Jurkat, Clone E6-1 (cell line): ENCODE data around the gene PANK1.
"Not testable (repeated sequence)": the region's sequence is repeated elsewhere in the genome, so short reads cannot be mapped to it uniquely, and the experiment has no call there.

Source experiments
- DNase-seq: peaks from one replicate; pipeline ENCODE4 v3.0.0-alpha.2; 2011; ENCODE audit warnings: low read depth, low spot score
- H3K4me3 ChIP-seq: 2 replicates; pipeline ENCODE4 v1.5.1; 2011; ENCODE audit warnings: mild to moderate bottlenecking, low read length, control low read depth, moderate library complexity

PANK1 gene

DNA sequence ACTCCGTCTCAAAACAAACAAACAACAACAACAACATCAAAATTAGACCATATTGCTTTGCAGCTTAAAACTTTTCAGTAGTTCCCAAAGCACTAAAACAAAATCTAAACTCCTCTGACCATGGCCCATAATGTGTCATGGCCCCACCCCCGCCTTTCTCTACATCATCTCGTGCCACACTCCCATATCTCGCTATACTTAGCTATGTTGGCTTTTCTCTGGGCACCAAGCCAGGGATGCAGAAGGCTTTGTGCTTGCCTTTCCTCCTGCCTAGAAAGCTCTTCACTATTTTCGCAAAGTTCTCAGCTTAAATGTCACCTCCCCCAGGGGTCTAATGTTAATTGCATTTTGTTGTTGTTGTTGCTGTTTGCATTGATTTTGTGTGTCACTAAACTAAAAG is 94.5 kb downstream of the PANK1 start:
- no peak overlapping the region for H3K4me3 ChIP-seq
- DNase-seq = no peak

DNA sequence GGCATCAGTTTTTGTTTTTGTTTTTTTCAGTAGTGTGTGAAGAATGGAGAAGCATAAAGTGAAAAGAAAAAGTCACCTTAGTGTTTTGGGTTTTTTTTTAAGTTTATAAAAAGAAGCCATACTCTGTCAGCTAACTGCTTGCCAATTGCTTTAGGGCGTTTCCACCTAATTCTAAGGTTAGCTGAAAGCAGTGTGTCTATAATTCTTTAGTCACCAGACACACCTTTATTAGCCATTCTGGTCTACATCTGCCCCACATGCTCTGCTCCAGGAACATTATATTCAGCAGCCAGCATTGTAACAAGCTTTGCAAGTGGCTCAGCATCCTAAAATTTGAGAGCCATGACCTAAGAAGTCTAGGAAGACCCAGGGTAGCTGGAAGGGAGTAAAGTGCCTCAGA is 95.5 kb downstream of the PANK1 start:
- no peak overlapping the region for H3K4me3 ChIP-seq
- DNase-seq = no peak

DNA sequence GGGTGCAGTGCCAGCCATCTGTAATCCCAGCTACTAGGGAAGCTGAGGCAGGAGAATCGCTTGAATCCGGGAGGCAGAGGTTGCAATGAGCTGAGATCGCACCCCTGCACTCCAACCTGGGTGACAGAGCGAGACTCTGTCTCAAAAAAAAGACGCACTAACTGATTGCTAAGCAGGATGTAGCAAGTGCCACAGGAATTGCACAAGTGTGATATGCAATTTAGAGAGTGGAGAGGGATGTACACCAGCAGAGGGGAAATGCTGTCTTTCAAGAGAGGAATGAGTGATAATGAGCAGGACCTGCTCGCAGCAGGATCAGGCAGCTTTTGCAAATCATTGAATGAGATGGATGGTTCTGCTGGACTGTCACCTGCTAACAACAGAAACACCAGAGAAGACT is 96.4 kb downstream of the PANK1 start:
- DNase-seq = no peak
- H3K4me3 ChIP-seq = no peak overlapping the region

DNA sequence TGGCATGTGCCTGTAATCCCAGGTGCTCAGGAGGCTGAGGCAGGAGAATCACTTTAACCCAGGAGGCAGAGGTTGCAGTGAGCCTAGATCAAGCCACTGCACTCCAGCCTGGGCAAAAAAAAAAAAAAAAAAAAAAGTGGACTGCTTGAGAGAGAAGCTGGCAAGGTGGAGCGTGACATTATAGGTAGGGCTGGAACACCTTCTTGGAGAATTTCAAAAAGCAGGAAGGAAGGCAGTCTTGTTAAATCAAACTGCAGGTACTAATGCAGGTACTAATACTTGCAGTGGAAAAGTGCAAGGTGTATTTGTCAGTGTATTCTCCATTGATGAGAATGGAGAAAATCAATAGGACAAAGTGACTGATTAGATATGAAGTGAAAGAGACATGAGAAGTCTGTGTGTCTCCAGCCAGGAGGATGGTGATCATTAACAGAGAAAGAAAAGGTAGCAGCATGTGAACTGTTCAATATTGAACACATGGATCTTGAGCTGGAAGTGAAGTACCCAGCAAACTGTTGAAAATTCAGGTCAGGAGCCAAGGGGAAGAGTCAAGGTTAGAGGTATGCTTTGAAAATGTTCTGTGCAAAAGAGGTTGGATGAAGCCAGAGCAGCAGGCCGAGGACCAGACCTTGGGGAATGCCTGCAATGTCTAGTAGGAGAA is 97.1 kb downstream of the PANK1 start:
- no peak for DNase-seq
- H3K4me3 ChIP-seq = no peak overlapping the region

DNA sequence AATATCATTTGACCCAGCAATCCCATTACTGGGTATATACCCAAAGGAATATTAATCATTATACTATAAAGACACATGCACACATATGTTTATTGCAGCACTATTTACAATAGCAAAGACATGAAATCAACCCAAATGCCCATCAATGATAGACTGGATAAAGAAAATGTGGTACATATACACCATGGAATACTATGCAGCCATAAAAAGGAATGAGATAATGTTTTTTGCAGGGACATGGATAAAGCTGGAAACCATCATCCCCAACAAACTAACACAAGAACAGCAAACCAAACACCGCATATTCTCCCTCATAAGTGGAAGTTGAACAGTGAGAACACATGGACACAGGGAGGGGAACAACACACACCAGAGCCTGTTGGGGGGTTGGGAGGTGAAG is 98.4 kb downstream of the PANK1 start:
- not testable (repeated sequence) for DNase-seq, H3K4me3 ChIP-seq

DNA sequence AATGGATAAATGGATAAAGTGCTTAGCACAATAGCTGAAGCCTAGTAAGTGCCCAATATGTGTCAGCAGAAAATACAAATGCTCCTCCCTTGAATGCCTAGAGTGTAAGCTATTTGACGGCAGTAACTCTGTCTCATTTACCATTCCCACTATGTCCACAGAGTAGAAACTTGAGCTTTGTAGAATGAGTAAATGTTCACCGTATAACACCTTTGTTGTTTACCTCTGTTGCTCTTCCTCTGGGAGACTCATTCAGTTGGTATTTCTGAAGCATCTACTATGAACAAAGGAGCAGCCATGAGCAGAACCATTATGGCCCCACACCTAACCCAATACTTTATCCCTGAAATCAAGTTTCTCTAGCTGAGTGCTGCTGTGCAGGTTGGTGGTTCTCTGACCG is 101.2 kb downstream of the PANK1 start:
- no peak overlapping the region for H3K4me3 ChIP-seq
- no peak for DNase-seq

DNA sequence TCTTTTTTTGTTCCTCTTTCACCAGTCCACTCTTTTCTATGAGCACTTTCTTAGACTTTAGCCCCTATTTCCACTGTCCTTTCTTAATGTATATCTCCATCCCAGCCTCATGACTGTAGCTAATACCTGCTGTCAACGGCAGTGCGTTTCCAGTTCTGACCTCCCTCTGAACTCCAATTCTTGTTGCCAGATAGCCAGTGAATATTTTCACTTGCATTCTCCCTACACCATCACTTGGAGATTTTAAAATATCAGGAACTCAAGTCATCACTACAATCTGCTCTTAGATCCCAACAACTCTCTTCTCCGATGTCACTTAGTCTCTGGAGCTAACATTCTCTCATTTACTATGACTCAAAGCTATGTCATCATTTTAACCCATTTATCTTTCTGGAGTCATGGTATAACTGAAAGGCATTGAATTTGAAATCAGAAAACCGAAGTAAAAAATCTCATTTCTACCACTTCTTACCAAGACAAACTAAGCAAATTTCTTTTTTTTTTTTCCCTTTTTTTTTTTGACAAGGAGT is 104.6 kb downstream of the PANK1 start:
- no peak for DNase-seq
- H3K4me3 ChIP-seq = no peak overlapping the region

DNA sequence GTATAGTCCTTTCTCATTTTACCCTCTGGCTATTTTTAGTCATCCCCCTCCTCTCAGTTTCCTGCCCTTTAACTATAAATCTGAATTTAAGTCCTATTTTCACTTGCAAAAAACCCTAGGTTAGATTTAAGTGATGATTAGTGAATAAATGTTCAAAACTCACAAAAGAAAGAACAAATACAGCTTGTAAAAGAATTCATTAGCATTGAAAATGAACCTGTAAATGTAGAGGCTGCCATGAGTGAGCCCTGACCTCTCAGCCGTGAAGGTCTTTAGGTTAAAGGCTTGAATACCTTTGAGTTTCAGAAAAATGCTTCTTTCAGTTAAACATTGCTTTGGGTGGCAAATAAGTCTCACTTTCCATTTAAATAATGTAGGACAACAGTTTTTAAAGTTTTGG is 107.7 kb downstream of the PANK1 start:
- DNase-seq = no peak
- H3K4me3 ChIP-seq = no peak overlapping the region

DNA sequence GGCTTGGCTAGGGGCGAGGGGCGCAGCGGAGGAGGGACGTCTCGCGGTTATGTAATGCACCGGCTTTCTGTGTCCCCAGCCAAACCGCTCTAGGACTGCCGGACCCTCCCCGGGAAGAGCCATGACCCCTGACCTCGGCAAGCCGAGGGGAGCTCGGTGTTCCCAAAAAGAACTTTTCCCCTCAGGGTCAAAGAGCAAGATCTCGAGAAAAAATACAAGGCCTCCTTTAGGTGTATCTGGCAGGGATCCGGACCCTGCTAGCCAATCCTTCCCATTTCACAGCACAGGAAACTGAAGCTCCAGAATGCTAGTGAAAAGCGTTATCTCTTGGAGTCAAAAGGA is 109.1 kb downstream of the PANK1 start:
- no peak for DNase-seq
- no peak overlapping the region for H3K4me3 ChIP-seq

DNA sequence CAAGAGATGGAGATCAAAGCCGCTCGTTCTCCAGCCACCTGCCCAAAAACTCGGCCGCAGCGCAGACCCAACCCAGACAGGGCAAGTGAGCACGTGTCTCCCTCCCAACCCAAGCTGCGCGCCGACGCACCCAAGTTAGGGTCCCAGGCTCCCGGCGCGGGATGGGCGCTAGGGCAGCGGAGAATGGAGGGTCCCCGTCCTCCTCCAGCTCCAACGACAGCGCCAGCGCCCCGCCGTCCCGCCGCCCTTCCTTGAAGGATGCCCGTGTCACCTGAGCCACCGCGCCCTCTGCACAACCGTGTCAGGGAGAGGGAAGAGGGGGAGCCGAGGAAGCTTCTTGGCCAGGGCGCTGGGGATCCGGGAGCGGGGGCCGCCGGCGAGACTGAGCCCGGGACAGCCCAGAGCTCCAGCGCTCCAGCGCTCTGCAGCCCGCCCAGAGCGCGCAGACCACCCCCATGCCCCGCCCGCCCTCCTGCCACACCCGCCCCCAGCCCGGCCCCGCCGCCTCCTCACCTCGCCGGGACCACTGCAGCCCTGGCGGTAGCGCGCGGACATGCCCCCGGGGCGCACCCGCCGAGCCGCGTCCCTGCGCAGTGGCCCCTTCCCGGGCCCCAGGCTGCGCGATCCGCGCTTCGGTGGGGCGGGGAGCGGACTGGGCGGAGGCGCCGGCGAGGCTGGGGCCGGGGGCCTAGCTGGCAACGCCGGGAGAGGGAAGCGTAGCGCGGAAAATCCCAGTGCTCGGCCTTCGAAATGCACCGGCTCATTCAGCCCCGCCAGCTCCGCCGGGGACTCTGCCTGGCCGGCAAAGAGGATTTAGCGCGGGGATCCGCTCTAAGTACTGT is 109.7 kb downstream of the PANK1 start, which contains the start of gene SLC16A12:
TSS of gene SLC16A12 (minus strand) at position 424 of the 842 bp plus-strand sequence. CDS start 73,016 bp downstream, outside the sequence.
- no peak for DNase-seq
- H3K4me3 ChIP-seq = no peak within 1 kb of the TSS

DNA sequence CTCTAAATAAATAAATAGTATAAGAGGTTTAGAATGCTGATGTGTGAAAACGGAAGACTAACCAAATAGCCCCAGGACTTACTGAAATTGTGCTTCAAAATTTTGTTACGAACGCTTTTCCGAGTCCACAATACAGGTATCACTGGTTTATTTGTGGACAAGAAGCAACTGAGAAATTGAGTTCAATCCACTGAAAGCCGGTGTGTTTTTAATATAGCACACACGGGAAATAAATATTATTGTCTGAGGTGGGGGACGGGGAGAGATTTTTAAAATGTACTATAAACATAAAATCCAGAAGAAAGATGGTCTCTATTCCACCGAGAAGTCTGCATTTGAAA is 110.2 kb downstream of the PANK1 start:
- no peak overlapping the region for H3K4me3 ChIP-seq
- no peak for DNase-seq
